ENCODE results near the gene AFAP1.

- TF ChIP-seq POLR2A (IDR thresholded peaks at IDR 0.05; ENCODE audit: low read depth, low read length) (no peak), CTCF (IDR thresholded peaks at IDR 0.05; ENCODE audit: extremely low read depth in 1 of 2, insufficient read depth in 1 of 2, low read depth in 1 of 2, low read length in 2 of 2) (no peak), JUN (IDR thresholded peaks at IDR 0.05; ENCODE audit: borderline replicate concordance, insufficient read depth, insufficient read length, low read depth) (no peak)
Observed at GRCh38 chr4:7779432-7779768, 160.3 kb downstream of the AFAP1 start.
